Measurements from ENCODE around the gene PPP2R5A.

Gene PPP2R5A

GRCh38 chr1:212292250-212293105, 7.3 kb downstream of the PPP2R5A start:
- Histone ChIP-seq H2BK5ac (ENCODE audit: low read depth, low read length, poor library complexity) (no peak overlapping the region), H3K9me3 (ENCODE audit: insufficient read depth, low read depth, low read length) (no peaks in the 10 kb centered on the region), H3K4me3 (ENCODE audit: low read depth, low read length) (no peak overlapping the region), H2BK12ac (ENCODE audit: low read length) (no peak overlapping the region), H4K91ac (ENCODE audit: low read depth, low read length) (no peak overlapping the region), H3K23ac (ENCODE audit: low read length) (no peak overlapping the region), H3K14ac (ENCODE audit: low read length) (no peak overlapping the region), H3K9ac (ENCODE audit: low read length) (no peak overlapping the region), H3K79me2 (ENCODE audit: control insufficient read depth, insufficient read depth, low read length, poor library complexity) (peaks cover 2% of the 10 kb centered on the region), H3K79me1 (ENCODE audit: low read length) (no peaks in the 10 kb centered on the region), H3K27me3 (ENCODE audit: insufficient read depth, low read length) (no peaks in the 10 kb centered on the region), H3K18ac (ENCODE audit: low read length) (no peak overlapping the region), H2AFZ (ENCODE audit: insufficient read depth, low read length, poor library complexity) (no peak overlapping the region), H4K8ac (ENCODE audit: low read depth, low read length) (no peak overlapping the region), H4K12ac (ENCODE audit: low read depth, low read length) (no peak overlapping the region), H2AK5ac (ENCODE audit: low read length) (no peak overlapping the region), H3K4me1 (ENCODE audit: control insufficient read depth in 1 of 2, insufficient read depth in 2 of 2, low read length in 2 of 2) (no peaks in the 10 kb centered on the region), H3K4ac (ENCODE audit: low read depth, low read length) (no peak overlapping the region), H3K27ac (ENCODE audit: low read depth, low read length) (no peak overlapping the region), H2BK120ac (ENCODE audit: insufficient read depth, low read length, poor library complexity) (no peak overlapping the region), H3K36me3 (ENCODE audit: control insufficient read depth in 1 of 2, insufficient read depth in 2 of 2, low read length in 2 of 2) (no peaks in the 10 kb centered on the region), H3K4me2 (ENCODE audit: low read length) (no peak overlapping the region)
- no peak for DNase-seq
- no CpG with 5 or more reads among the region's 4 CpGs for WGBS (ENCODE audit: extremely low coverage, insufficient coverage, insufficient read length)

GRCh38 chr1:212293579-212293978, 8.4 kb downstream of the PPP2R5A start:
- H3K4ac ChIP-seq (ENCODE audit: low read depth, low read length) = no peak overlapping the region
- no peak overlapping the region for H3K18ac ChIP-seq (ENCODE audit: low read length)
- H3K36me3 ChIP-seq (ENCODE audit: control insufficient read depth in 1 of 2, insufficient read depth in 2 of 2, low read length in 2 of 2) = no peaks in the 10 kb centered on the region
- H3K27ac ChIP-seq (ENCODE audit: low read depth, low read length) = no peak overlapping the region
- no peak overlapping the region for H4K12ac ChIP-seq (ENCODE audit: low read depth, low read length)
- H3K23ac ChIP-seq (ENCODE audit: low read length) = no peak overlapping the region
- DNase-seq = peak in 1 of 2 donors; percentile 14
- WGBS (ENCODE audit: extremely low coverage, insufficient coverage, insufficient read length) = no CpG with 5 or more reads among the region's 1 CpG
- no peak overlapping the region for H3K4me2 ChIP-seq (ENCODE audit: low read length)
- no peak overlapping the region for H4K91ac ChIP-seq (ENCODE audit: low read depth, low read length)
- H2BK5ac ChIP-seq (ENCODE audit: low read depth, low read length, poor library complexity) = no peak overlapping the region
- no peak overlapping the region for H2BK12ac ChIP-seq (ENCODE audit: low read length)
- H3K79me2 ChIP-seq (ENCODE audit: control insufficient read depth, insufficient read depth, low read length, poor library complexity) = peaks cover 2% of the 10 kb centered on the region
- no peaks in the 10 kb centered on the region for H3K27me3 ChIP-seq (ENCODE audit: insufficient read depth, low read length)
- no peak overlapping the region for H2AK5ac ChIP-seq (ENCODE audit: low read length)
- H3K4me1 ChIP-seq (ENCODE audit: control insufficient read depth in 1 of 2, insufficient read depth in 2 of 2, low read length in 2 of 2) = no peaks in the 10 kb centered on the region
- no peak overlapping the region for H2BK120ac ChIP-seq (ENCODE audit: insufficient read depth, low read length, poor library complexity)
- no peaks in the 10 kb centered on the region for H3K9me3 ChIP-seq (ENCODE audit: insufficient read depth, low read depth, low read length)
- no peaks in the 10 kb centered on the region for H3K79me1 ChIP-seq (ENCODE audit: low read length)
- H4K8ac ChIP-seq (ENCODE audit: low read depth, low read length) = no peak overlapping the region
- H3K9ac ChIP-seq (ENCODE audit: low read length) = no peak overlapping the region
- H3K14ac ChIP-seq (ENCODE audit: low read length) = no peak overlapping the region
- no peak overlapping the region for H2AFZ ChIP-seq (ENCODE audit: insufficient read depth, low read length, poor library complexity)
- no peak overlapping the region for H3K4me3 ChIP-seq (ENCODE audit: low read depth, low read length)

GRCh38 chr1:212294983-212295382, 9.8 kb downstream of the PPP2R5A start:
- Histone ChIP-seq H3K9me3 (ENCODE audit: insufficient read depth, low read depth, low read length) (no peaks in the 10 kb centered on the region), H4K12ac (ENCODE audit: low read depth, low read length) (no peak overlapping the region), H2BK12ac (ENCODE audit: low read length) (no peak overlapping the region), H3K4me2 (ENCODE audit: low read length) (no peak overlapping the region), H3K36me3 (ENCODE audit: control insufficient read depth in 1 of 2, insufficient read depth in 2 of 2, low read length in 2 of 2) (no peaks in the 10 kb centered on the region), H3K79me2 (ENCODE audit: control insufficient read depth, insufficient read depth, low read length, poor library complexity) (peaks cover 2% of the 10 kb centered on the region), H2AFZ (ENCODE audit: insufficient read depth, low read length, poor library complexity) (no peak overlapping the region), H3K4me3 (ENCODE audit: low read depth, low read length) (no peak overlapping the region), H3K4me1 (ENCODE audit: control insufficient read depth in 1 of 2, insufficient read depth in 2 of 2, low read length in 2 of 2) (no peaks in the 10 kb centered on the region), H3K14ac (ENCODE audit: low read length) (no peak overlapping the region), H3K27ac (ENCODE audit: low read depth, low read length) (no peak overlapping the region), H4K8ac (ENCODE audit: low read depth, low read length) (no peak overlapping the region), H3K23ac (ENCODE audit: low read length) (no peak overlapping the region), H2BK120ac (ENCODE audit: insufficient read depth, low read length, poor library complexity) (no peak overlapping the region), H3K4ac (ENCODE audit: low read depth, low read length) (no peak overlapping the region), H2BK5ac (ENCODE audit: low read depth, low read length, poor library complexity) (no peak overlapping the region), H3K18ac (ENCODE audit: low read length) (no peak overlapping the region), H4K91ac (ENCODE audit: low read depth, low read length) (no peak overlapping the region), H2AK5ac (ENCODE audit: low read length) (no peak overlapping the region), H3K79me1 (ENCODE audit: low read length) (no peaks in the 10 kb centered on the region), H3K27me3 (ENCODE audit: insufficient read depth, low read length) (no peaks in the 10 kb centered on the region), H3K9ac (ENCODE audit: low read length) (no peak overlapping the region)
- DNase-seq = peak; percentile 12 to 70
- no CpG with 5 or more reads among the region's 3 CpGs for WGBS (ENCODE audit: extremely low coverage, insufficient coverage, insufficient read length)

GRCh38 chr1:212295579-212295978, 10.4 kb downstream of the PPP2R5A start:
- Histone ChIP-seq H3K9ac (ENCODE audit: low read length) (no peak overlapping the region), H2BK5ac (ENCODE audit: low read depth, low read length, poor library complexity) (no peak overlapping the region), H4K12ac (ENCODE audit: low read depth, low read length) (no peak overlapping the region), H3K4me3 (ENCODE audit: low read depth, low read length) (no peak overlapping the region), H3K36me3 (ENCODE audit: control insufficient read depth in 1 of 2, insufficient read depth in 2 of 2, low read length in 2 of 2) (no peaks in the 10 kb centered on the region), H4K91ac (ENCODE audit: low read depth, low read length) (no peak overlapping the region), H3K27ac (ENCODE audit: low read depth, low read length) (no peak overlapping the region), H3K4me1 (ENCODE audit: control insufficient read depth in 1 of 2, insufficient read depth in 2 of 2, low read length in 2 of 2) (no peaks in the 10 kb centered on the region), H3K79me1 (ENCODE audit: low read length) (no peaks in the 10 kb centered on the region), H3K79me2 (ENCODE audit: control insufficient read depth, insufficient read depth, low read length, poor library complexity) (peaks cover 2% of the 10 kb centered on the region), H3K27me3 (ENCODE audit: insufficient read depth, low read length) (no peaks in the 10 kb centered on the region), H3K9me3 (ENCODE audit: insufficient read depth, low read depth, low read length) (no peaks in the 10 kb centered on the region), H4K8ac (ENCODE audit: low read depth, low read length) (no peak overlapping the region), H3K14ac (ENCODE audit: low read length) (no peak overlapping the region), H3K18ac (ENCODE audit: low read length) (no peak overlapping the region), H3K23ac (ENCODE audit: low read length) (no peak overlapping the region), H2AK5ac (ENCODE audit: low read length) (no peak overlapping the region), H3K4ac (ENCODE audit: low read depth, low read length) (no peak overlapping the region), H2BK120ac (ENCODE audit: insufficient read depth, low read length, poor library complexity) (no peak overlapping the region), H2AFZ (ENCODE audit: insufficient read depth, low read length, poor library complexity) (no peak overlapping the region), H2BK12ac (ENCODE audit: low read length) (no peak overlapping the region), H3K4me2 (ENCODE audit: low read length) (no peak overlapping the region)
- WGBS (ENCODE audit: extremely low coverage, insufficient coverage, insufficient read length) = 100% methylated on average over 1 of the region's 2 CpGs
- DNase-seq = no peak
